Measurements from ENCODE around the gene TBC1D30.
A peak's percentile ranks its signal among the peaks of the same experiment; 100 is the strongest.
"Not testable (repeated sequence)": the region's sequence is repeated elsewhere in the genome, so short reads cannot be mapped to it uniquely, and the experiment has no call there.

The TBC1D30 gene

GRCh38 chr12:64806593-64807460, 17.6 kb upstream of the TBC1D30 start:
- no peak for DNase-seq

DNA sequence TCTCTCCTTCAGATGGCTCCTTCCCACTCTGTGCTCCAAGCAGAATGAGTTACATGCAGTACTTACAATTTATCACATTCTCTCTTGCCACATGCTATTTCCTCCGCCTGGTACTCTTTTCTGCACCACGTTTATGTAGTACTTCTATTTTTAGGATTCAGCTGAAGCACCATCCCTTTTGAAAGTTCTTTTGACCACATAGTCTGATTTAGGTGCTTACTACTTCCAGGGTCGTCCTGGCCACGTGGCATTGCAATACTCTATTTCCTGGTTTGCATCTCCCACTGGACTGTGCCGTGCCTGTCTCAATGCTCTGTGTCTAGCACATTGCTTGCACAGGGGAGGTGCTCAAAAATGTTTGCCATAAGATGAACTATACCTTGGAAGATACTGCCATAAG, 16.3 kb upstream of the TBC1D30 start:
- DNase-seq: no peak

- DNase-seq: no peak
Observed at GRCh38 chr12:64810831-64811230, 13.6 kb upstream of the TBC1D30 start.

GRCh38 chr12:64813723-64814122, 10.7 kb upstream of the TBC1D30 start:
- DNase-seq: no peak

GRCh38 chr12:64814432-64814831, 10.0 kb upstream of the TBC1D30 start:
- DNase-seq: no peak

GRCh38 chr12:64819816-64820402, 4.5 kb upstream of the TBC1D30 start:
- no peak for DNase-seq

GRCh38 chr12:64820593-64820992, 3.9 kb upstream of the TBC1D30 start:
- DNase-seq: no peak

GRCh38 chr12:64821116-64821630, 3.3 kb upstream of the TBC1D30 start:
- no peak for DNase-seq

DNA sequence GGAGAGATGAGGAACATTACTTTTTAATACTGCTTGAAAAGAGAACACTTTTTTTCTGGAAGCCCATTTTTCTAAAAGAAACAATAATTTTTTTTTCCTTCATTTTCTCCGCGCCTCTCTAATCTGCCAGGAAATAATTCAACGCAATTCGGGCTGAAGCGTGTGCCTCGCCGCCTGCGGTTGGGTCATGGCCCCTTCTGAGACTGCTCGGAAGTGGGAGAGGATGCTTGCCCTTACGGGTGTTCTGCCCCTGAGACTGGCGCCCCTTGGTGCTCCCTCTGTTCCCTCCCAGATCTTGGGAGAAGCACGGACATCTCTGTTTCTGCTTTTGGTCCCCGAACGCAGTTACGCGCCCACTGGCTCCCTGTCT, 332 bp upstream of the TBC1D30 start:
- no peak for DNase-seq

- DNase-seq: peak; percentile 77 to 83
Observed at GRCh38 chr12:64825143-64826021, 935 bp downstream of the TBC1D30 start.

DNA sequence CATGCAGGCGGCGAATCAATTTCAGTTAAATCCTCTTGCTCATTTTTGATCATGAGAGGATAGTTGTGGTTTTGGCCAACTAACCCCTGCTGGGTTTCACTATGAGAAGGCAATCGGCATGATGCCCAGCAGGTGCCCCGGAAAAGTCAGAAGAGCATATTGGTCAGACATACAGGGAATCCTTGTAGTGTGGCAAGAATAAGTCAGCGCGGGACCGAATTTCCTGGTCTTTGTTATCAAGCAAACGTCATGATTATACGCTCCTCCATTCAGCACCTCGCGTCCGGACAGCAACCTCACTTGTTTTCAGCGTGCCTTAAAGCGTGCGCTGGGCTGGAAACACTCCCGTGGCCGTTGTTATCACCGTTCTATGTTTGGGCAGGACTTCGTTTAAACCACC, 1.8 kb downstream of the TBC1D30 start:
- peak in 1 of 2 experiments; percentile 45 for DNase-seq

DNA sequence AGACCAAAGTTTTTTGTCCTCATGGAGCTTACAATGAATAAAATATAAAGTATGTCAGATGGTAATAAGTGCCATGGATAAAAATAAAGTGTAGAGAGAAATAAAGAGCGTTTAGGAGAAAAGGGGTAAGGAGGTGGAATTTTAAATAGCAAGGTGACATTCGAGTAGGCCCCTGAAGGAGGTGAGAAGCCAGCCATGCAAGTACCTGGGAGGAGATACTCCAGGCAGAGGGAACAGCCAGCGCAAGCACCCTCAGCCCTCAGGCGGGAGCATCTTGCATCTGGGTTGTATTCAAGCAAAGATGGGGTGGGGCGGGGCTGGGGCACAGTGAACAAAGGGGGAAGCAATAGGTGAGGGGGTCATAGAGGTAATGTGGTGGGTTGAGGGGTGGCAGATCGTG, 4.3 kb downstream of the TBC1D30 start:
- DNase-seq: no peak

- no peak for DNase-seq
Observed at GRCh38 chr12:64833928-64834327, 9.5 kb downstream of the TBC1D30 start.

DNA sequence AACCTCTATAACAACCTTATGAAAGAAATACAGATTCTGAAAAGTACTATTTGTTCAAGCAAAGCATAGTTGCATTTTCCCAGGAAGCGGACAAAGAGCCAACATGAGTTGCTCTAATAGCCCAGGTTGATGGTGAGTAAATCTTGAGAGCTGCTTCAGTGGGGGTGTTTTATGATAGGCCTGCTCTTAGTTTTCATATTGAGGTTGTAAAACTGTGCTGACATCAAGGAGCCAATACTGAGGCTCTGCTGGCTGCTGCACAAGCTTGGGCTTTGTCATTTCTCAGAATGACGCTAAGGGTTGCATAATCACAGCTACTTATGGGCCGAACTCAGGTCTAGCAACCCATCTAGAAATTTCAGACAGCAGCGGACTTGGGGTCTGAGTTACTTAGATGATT, 11.5 kb downstream of the TBC1D30 start:
- no peak for DNase-seq

DNA sequence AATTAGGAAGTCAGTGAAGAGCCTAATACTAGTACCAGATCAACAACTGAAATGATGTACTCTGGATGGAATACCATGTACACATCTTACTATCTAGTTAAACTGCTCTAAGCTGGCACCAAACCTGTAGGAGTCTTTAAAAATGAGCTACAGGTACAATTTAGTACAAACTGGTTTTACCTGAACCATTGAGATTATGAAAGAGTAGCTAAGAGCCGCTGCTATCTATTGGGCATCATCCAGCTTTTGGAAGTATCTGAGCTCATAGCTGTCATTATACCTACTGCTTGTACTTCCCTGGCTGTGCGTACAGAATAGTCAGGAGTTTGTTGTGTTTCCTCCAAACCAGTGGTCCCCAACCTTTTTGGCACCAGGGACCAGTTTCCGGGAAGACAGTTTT, 12.4 kb downstream of the TBC1D30 start:
- DNase-seq: no peak

DNA sequence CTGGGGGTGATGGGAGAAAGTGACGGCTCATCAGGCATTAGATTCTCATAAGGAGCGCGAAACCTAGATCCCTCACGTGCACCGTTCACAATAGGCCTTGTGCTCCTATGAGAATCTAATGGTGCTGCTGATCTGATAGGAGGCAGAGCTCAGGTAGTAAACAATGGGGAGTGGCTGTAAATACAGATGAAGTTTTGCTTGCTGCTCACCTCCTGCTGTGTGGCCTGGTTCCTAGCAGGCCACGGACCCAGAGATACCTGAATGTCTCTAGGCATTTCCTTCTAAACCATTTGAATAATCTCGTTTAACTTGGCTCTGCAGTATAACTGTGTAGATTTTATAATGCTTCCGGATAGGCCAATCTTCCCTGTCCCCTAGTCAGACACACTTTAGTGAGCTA, 13.0 kb downstream of the TBC1D30 start:
- no peak for DNase-seq

DNA sequence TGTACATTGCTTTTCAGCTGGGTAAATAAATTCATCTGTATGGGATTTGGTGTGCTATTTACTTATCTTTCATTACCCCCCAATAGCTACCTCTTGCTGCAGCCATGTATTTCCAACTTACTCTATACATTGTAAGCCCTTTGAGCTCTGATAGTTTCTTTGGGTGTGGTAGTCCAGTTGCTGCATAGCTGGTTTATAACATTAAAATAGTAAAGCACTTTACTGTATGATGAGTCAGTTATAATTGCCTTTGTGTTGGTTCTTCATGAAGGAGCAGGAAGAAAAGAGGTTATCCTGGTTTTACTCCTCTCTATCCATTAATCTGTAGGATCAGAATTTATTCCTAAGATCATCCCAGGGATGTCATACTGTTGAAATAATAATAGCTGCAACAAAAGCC, 15.7 kb downstream of the TBC1D30 start:
- DNase-seq: no peak

DNA sequence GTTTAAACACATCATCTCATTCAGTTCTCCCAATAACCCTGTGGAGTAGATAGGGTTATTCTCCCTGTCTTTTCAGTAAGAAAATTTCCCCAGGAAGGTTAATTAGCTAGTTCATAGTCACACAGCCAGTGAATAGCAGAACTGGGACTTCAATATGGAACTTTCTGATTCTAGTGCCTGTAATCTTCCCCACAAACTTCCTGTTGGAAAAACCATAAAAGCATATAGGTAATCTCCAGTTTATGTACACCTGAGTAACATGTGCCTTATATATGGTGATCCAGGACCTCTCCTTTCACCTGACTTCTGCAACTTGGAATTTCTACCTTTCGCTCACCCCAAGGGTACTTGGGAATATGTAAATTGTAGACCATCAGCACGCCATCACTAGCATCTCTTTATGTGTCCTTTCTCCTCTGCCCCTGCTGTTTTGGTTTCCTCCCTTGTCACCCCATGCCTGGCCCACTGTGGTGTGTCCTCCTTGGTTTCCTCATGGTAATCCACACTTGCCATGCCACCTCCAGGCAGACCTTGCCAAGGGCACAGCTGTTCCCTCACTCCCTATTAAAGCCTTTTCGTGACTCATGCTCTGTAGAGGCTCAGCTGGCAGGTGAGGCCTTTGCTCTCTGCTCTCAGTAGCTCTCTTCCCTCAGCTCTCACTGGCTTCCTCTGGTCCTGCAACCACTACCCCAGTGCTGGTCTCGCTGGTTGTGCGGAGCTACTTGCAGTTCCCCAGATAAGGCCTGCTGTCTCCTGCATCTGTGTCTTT, 16.7 kb downstream of the TBC1D30 start:
- no peak for DNase-seq

DNA sequence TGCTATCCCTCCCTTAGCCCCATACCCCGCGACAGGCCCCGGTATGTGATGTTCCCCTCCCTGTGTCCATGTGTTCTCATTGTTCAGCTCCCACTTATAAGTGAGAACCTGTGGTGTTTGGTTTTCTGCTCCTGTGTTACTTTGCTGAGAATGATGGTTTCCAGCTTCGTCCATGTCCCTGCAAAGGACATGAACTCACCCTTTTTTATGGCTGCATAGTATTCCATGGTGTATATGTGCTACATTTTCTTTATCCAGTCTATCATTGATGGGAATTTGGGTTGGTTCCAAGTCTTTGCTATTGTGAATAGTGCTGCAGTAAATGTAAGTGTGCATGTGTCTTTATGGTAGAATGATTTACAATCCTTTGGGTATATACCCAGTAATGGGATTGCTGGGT, 24.0 kb downstream of the TBC1D30 start:
- not testable (repeated sequence) for DNase-seq

- no peak for DNase-seq
Observed at GRCh38 chr12:64858882-64859605, 34.6 kb downstream of the TBC1D30 start.

DNA sequence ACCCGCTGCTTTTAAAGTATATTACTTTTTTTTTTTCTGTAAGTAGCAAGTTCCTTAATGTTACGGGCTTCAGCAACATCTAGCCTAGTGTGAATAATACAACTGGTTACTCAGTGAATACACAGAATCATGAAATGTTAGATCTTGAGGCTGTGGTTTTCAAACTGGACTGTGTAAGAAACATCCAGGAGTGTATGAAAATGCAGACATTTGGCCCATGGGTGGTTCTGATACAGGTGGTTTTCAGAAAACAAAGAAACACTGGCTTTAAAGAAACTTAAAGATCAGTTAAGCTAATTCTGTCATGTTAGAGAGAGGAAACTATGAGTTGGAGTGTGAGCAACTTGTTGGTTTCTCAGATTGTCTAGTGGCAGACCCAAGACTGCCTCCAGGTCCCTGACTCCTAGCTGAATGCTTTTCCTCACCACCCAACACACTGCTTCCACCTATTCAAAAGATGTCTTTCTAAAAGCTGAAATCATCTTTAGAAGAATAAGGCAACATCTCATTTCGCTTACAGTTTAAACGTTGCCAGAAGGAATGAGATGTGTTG, 36.1 kb downstream of the TBC1D30 start:
- no peak for DNase-seq

DNA sequence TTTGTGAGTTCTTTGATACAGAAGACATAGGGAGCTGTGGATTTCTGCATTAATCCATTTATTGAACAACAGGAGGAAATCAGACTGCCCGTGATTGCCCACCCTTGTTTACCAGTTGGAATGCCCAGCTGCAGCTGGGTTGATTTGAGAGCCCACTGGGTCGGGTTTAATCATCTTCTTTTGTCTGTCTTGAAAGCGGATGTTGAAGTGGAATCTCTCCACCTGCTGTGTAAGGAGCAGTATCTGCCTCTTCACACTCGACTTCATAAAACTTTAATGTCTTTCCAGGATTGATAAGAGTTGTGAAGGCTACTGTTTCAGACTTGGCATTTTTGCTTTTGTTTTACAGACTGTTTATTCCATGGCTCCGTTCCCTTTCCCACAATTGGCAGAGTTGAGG, 39.9 kb downstream of the TBC1D30 start:
- DNase-seq: no peak
